ENCODE data around the gene BFSP2. TPM values are rescaled to one million over a fixed set of nuclear protein-coding genes. Genes with fewer than 3 reads are reported as not detected.

BFSP2 gene
- total RNA-seq, 4 donors from 2014 or later, result not detected

- WGBS, 2 donors (ENCODE audit: low coverage in 1 of 2), result 39 to 69% methylated on average over 8 to 12 of the region's 12 CpGs
These were observed 28.7 kb downstream of the BFSP2 start for GRCh38 chr3:133428552-133428951.

GRCh38 chr3:133429063-133429462 is 29.2 kb downstream of the BFSP2 start:
- peaks cover 14% of the 10 kb centered on the region for H3K27me3 ChIP-seq
- no peaks in the 10 kb centered on the region for H3K9me3 ChIP-seq
- no peak overlapping the region for H3K4me3 ChIP-seq
- no peak overlapping the region for H3K27ac ChIP-seq
- no peaks in the 10 kb centered on the region for H3K36me3 ChIP-seq
- no peak for ATAC-seq
- TF ChIP-seq POLR2AphosphoS5 (IDR thresholded peaks at IDR 0.05) (no peak), CTCF (IDR thresholded peaks at IDR 0.05) (no peak), POLR2A (IDR thresholded peaks at IDR 0.05) (no peak), EP300 (IDR thresholded peaks at IDR 0.05) (no peak)
- H3K4me1 ChIP-seq, result no peaks in the 10 kb centered on the region

More at GRCh38 chr3:133428552-133428951, 28.7 kb downstream of the BFSP2 start:
- no peak for ATAC-seq
- Histone ChIP-seq H3K36me3 (no peaks in the 10 kb centered on the region), H3K27me3 (peaks cover 14% of the 10 kb centered on the region), H3K27ac (no peak overlapping the region), H3K9me3 (no peaks in the 10 kb centered on the region), H3K4me1 (peaks cover 0 to 4% (median 0%) of the 10 kb centered on the region in 3 donors), H3K4me3 (no peak overlapping the region)
- TF ChIP-seq CTCF (IDR thresholded peaks at IDR 0.05), result no peak
- no peak for TF ChIP-seq POLR2AphosphoS5 (IDR thresholded peaks at IDR 0.05)
- no peak for TF ChIP-seq POLR2A (IDR thresholded peaks at IDR 0.05)
- TF ChIP-seq EP300 (IDR thresholded peaks at IDR 0.05), result no peak

- TF ChIP-seq EP300 (IDR thresholded peaks at IDR 0.05), result no peak
- TF ChIP-seq POLR2AphosphoS5 (IDR thresholded peaks at IDR 0.05), result no peak
- no peak for TF ChIP-seq CTCF (IDR thresholded peaks at IDR 0.05)
- no peak for TF ChIP-seq POLR2A (IDR thresholded peaks at IDR 0.05)
- no peak for ATAC-seq
- no peaks in the 10 kb centered on the region for H3K36me3 ChIP-seq
- WGBS, 2 donors (ENCODE audit: low coverage in 1 of 2), result 91 to 100% methylated on average over 2 of the region's 2 CpGs
- H3K27ac ChIP-seq, result no peak overlapping the region
- H3K4me1 ChIP-seq, result no peaks in the 10 kb centered on the region
- no peaks in the 10 kb centered on the region for H3K27me3 ChIP-seq
- H3K9me3 ChIP-seq, result no peaks in the 10 kb centered on the region
- H3K4me3 ChIP-seq, result no peak overlapping the region
These were observed 39.7 kb downstream of the BFSP2 start for GRCh38 chr3:133439563-133439962.

- ATAC-seq, result no peak
- no peaks in the 10 kb centered on the region for H3K36me3 ChIP-seq
- H3K27ac ChIP-seq, result no peak overlapping the region
- TF ChIP-seq EP300 (IDR thresholded peaks at IDR 0.05) (no peak), POLR2A (IDR thresholded peaks at IDR 0.05) (no peak), POLR2AphosphoS5 (IDR thresholded peaks at IDR 0.05) (no peak), CTCF (IDR thresholded peaks at IDR 0.05) (no peak)
- 67 to 100% methylated on average over 1 to 2 of the region's 2 CpGs for WGBS, 2 donors (ENCODE audit: low coverage in 1 of 2)
- H3K27me3 ChIP-seq, result no peaks in the 10 kb centered on the region
- H3K4me1 ChIP-seq, result no peaks in the 10 kb centered on the region
- no peak overlapping the region for H3K4me3 ChIP-seq
- H3K9me3 ChIP-seq, result no peaks in the 10 kb centered on the region
These were observed 40.8 kb downstream of the BFSP2 start for GRCh38 chr3:133440652-133441051.

- Histone ChIP-seq H3K9me3 (no peaks in the 10 kb centered on the region), H3K4me1 (no peaks in the 10 kb centered on the region), H3K4me3 (no peak overlapping the region), H3K36me3 (no peaks in the 10 kb centered on the region), H3K27ac (no peak overlapping the region), H3K27me3 (no peaks in the 10 kb centered on the region)
- no peak for TF ChIP-seq POLR2AphosphoS5 (IDR thresholded peaks at IDR 0.05)
- no peak for TF ChIP-seq CTCF (IDR thresholded peaks at IDR 0.05)
- no peak for TF ChIP-seq EP300 (IDR thresholded peaks at IDR 0.05)
- TF ChIP-seq POLR2A (IDR thresholded peaks at IDR 0.05), result no peak
- WGBS, 2 donors (ENCODE audit: low coverage in 1 of 2), result 69 to 92% methylated on average over 2 to 3 of the region's 3 CpGs
- ATAC-seq, result no peak
These were observed 42.0 kb downstream of the BFSP2 start for GRCh38 chr3:133441867-133442270.
